IMR-90 (cell line): Measurements from ENCODE around the gene GGT6. TPM values are rescaled to one million over a fixed set of nuclear protein-coding genes. Genes with fewer than 3 reads are reported as not detected.

Experiments used
- ATAC-seq: fragments of 200-7000 bp; cut with Tn5 transposase; 2 replicates; pipeline ENCODE4 v1.9.1; 2020; ENCODE audit warnings: low read depth, mild to moderate bottlenecking, moderate library complexity
- BruUV-seq: library from RNA; stranded (reverse); fragments of 400-500 nt; replicated peaks from 2 replicates; lab custom pipeline; 2021; lab: Mats Ljungman, UMichigan
- CTCF ChIA-PET: fragments of 300-600 bp; formaldehyde crosslinking; extraction: SDS; loops from one replicate; lab custom pipeline; 2021; ENCODE audit warnings: antibody characterized with exemption; lab: Yijun Ruan, JAX
- POLR2A ChIA-PET: fragments of 300-600 bp; sonication (Branson Sonifier 250); formaldehyde crosslinking; loops from one replicate; lab custom pipeline; 2022; ENCODE audit warnings: antibody characterized with exemption; ENCODE audit not compliant: unreplicated experiment; lab: Charles Lee
- DNase-seq: peaks from one replicate; pipeline ENCODE4 v3.0.0; 2013
- H2AFZ ChIP-seq: replicated peaks from 2 replicates; pipeline ENCODE3; 2013; ENCODE audit warnings: low read length, mild to moderate bottlenecking; ENCODE audit not compliant: poor library complexity
- H2AK5ac ChIP-seq: 2 replicates; pipeline ENCODE4 v1.6.1; 2013; ENCODE audit warnings: low read depth, low read length, inconsistent platforms
- H2AK9ac ChIP-seq: replicated peaks from 2 replicates; pipeline ENCODE3; 2013; ENCODE audit warnings: mild to moderate bottlenecking, low read depth, low read length, moderate library complexity; ENCODE audit not compliant: poor library complexity
- H2BK120ac ChIP-seq: 2 replicates; pipeline ENCODE4 v1.6.1; 2013; ENCODE audit warnings: low read depth, low read length, inconsistent platforms
- H2BK15ac ChIP-seq: 3 replicates; pipeline ENCODE4 v1.6.1; 2013; ENCODE audit warnings: low read depth, low read length, inconsistent platforms
- H2BK20ac ChIP-seq: 2 replicates; pipeline ENCODE4 v1.6.1; 2013; ENCODE audit warnings: low read depth, mild to moderate bottlenecking, inconsistent platforms, low read length, moderate library complexity
- H2BK5ac ChIP-seq: 2 replicates; pipeline ENCODE4 v1.6.1; 2013; ENCODE audit warnings: mild to moderate bottlenecking, low read depth, low read length, inconsistent platforms; ENCODE audit not compliant: poor library complexity, severe bottlenecking
- H3K14ac ChIP-seq: replicated peaks from 2 replicates; pipeline ENCODE4 v1.6.1; 2013; ENCODE audit warnings: low read depth, low read length, inconsistent platforms
- H3K18ac ChIP-seq: 2 replicates; pipeline ENCODE4 v1.6.1; 2013; ENCODE audit warnings: low read depth, low read length, control low read depth
- H3K23ac ChIP-seq: 2 replicates; pipeline ENCODE4 v1.6.1; 2013; ENCODE audit warnings: low read depth, low read length, inconsistent platforms
- H3K27ac ChIP-seq: 2 replicates; pipeline ENCODE4 v1.5.1; 2013; ENCODE audit warnings: mild to moderate bottlenecking, control low read depth, low read length; ENCODE audit not compliant: insufficient read depth
- H3K27me3 ChIP-seq: 2 replicates; pipeline ENCODE4 v1.6.1; 2013; ENCODE audit warnings: low read length; ENCODE audit not compliant: control insufficient read depth, insufficient read depth
- H3K36me3 ChIP-seq: 2 replicates; pipeline ENCODE4 v1.6.1; 2013; ENCODE audit warnings: low read length, mixed read lengths; ENCODE audit not compliant: control insufficient read depth, insufficient read depth
- H3K4ac ChIP-seq: 2 replicates; pipeline ENCODE4 v1.6.1; 2013; ENCODE audit warnings: low read depth, low read length, inconsistent platforms
- H3K4me1 ChIP-seq: 2 replicates; pipeline ENCODE4 v1.6.1; 2013; ENCODE audit warnings: low read length, mixed read lengths; ENCODE audit not compliant: control insufficient read depth, insufficient read depth
- H3K4me2 ChIP-seq: 2 replicates; pipeline ENCODE4 v1.6.1; 2013; ENCODE audit warnings: low read depth, mild to moderate bottlenecking, control low read depth, low read length, moderate library complexity
- H3K4me3 ChIP-seq: 2 replicates; pipeline ENCODE4 v1.5.1; 2013; ENCODE audit warnings: low read depth, mild to moderate bottlenecking, control low read depth, low read length, moderate library complexity; ENCODE audit not compliant: insufficient read depth
- H3K56ac ChIP-seq: 2 replicates; pipeline ENCODE4 v1.6.1; 2013; ENCODE audit warnings: low read length, inconsistent platforms; ENCODE audit not compliant: insufficient read depth; ENCODE audit errors: extremely low read depth
- H3K79me1 ChIP-seq, 2 experiments: 2 replicates each; pipeline ENCODE4 v1.6.1; 2013; ENCODE audit warnings: low read length in 2 of 2, inconsistent platforms in 1 of 2, low read depth in 1 of 2
- H3K9ac ChIP-seq: 2 replicates; pipeline ENCODE4 v1.6.1; 2013; ENCODE audit warnings: low read depth, low read length, control low read depth
- H3K9me1 ChIP-seq: 2 replicates; pipeline ENCODE4 v1.6.1; 2013; ENCODE audit warnings: low read length, inconsistent platforms; ENCODE audit not compliant: insufficient read depth
- H3K9me3 ChIP-seq: 2 replicates; pipeline ENCODE4 v1.6.1; 2013; ENCODE audit warnings: low read length; ENCODE audit not compliant: control insufficient read depth, insufficient read depth
- H4K20me1 ChIP-seq: 2 replicates; pipeline ENCODE4 v1.6.1; 2013; ENCODE audit warnings: low read length, inconsistent platforms; ENCODE audit not compliant: insufficient read depth
- H4K5ac ChIP-seq: 2 replicates; pipeline ENCODE4 v1.6.1; 2013; ENCODE audit warnings: mild to moderate bottlenecking, low read depth, low read length, control low read depth
- H4K8ac ChIP-seq, 2 experiments: 2 replicates each; pipeline ENCODE4 v1.6.1; 2013; ENCODE audit warnings: low read depth in 2 of 2, low read length in 2 of 2, control low read depth in 1 of 2, inconsistent platforms in 1 of 2
- H4K91ac ChIP-seq: 2 replicates; pipeline ENCODE4 v1.6.1; 2013; ENCODE audit warnings: low read depth, low read length, inconsistent platforms; ENCODE audit not compliant: insufficient read depth
- CHD1 ChIP-seq: IDR thresholded peaks from 2 replicates; pipeline ENCODE4 v1.6.1; 2012; ENCODE audit warnings: low read depth, low read length, improper control_type of control experiment
- ELK1 ChIP-seq: fragments of 150-350 bp; IDR thresholded peaks from 2 replicates; pipeline ENCODE4 v1.6.1; 2016; ENCODE audit warnings: low read depth, mild to moderate bottlenecking, low read length, moderate library complexity, borderline replicate concordance
- MAFK ChIP-seq: IDR thresholded peaks from 2 replicates; pipeline ENCODE4 v1.6.1; 2012; ENCODE audit warnings: low read depth, low read length, improper control_type of control experiment
- MAZ ChIP-seq: IDR thresholded peaks from 2 replicates; pipeline ENCODE4 v1.6.1; 2012; ENCODE audit warnings: low read depth, mild to moderate bottlenecking, low read length, improper control_type of control experiment, moderate library complexity, borderline replicate concordance
- WGBS, 2 experiments: methylation state at CpG; one replicate each; pipeline versions ENCODE4 v1.1.5 to v1.1.7; 2013; ENCODE audit warnings: missing lambda C conversion rate in 2 of 2; ENCODE audit not compliant: insufficient read length in 1 of 2; ENCODE audit errors: extremely low coverage in 2 of 2; 5-methylcytosine and 5-hydroxymethylcytosine counted together
- dilution Hi-C: fragments of 300-500 bp; cut with HindIII; formaldehyde crosslinking; loops from one replicate; pipeline ENCODE4 v1.14.3; 2018; ENCODE audit warnings: low sequenced_read_pairs; ENCODE audit not compliant: unreplicated experiment
- in situ Hi-C: fragments of 300-500 bp; cut with MboI; formaldehyde crosslinking; loops from 3 replicates; pipeline ENCODE4 v1.14.3; 2019; ENCODE audit warnings: low sequenced_read_pairs, inconsistent platforms, mixed read lengths
- intact Hi-C: fragments of 100-400 bp; cut with micrococcal nuclease; formaldehyde crosslinking; loops from 2 replicates; pipeline ENCODE4 v1.10.0; 2022
- polyA plus RNA-seq, 3 experiments: library from polyadenylated mRNA; depleted of rRNA; stranded (reverse); fragments of >200 nt; gene quantifications; 2 replicates each; pipeline ENCODE4 v1.2.3, GENCODE V29; 2012; ENCODE audit warnings: low replicate concordance in 1 of 3
- total RNA-seq: library from RNA; depleted of rRNA; stranded (reverse); fragments of >200 nt; gene quantifications from 2 replicates; pipeline ENCODE4 v1.2.3, GENCODE V29; 2012

Gene GGT6
- total and polyA plus RNA-seq, 2 of the 4 experiments (the other 2 are of a cell fraction), result not detected

DNA sequence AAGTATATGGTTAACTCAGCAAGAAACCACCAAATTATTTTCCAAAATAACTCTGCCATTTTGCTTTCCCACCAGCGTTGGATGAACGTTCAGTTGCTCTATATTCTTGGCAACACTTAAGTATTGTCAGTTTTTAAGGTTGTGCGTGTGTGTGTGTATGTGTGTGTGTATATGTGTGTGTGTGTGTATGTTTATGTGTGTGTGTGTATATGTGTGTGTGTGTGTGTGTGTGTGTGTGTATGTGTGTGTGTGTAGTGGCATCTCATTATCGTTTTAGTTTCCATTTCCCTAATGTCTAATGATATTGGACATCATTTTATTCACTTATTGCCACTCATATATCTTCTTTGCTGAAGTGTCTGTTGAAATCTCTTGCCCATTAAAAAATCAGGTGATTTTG is 12.7 kb upstream of the GGT6 start:
- WGBS, 2 experiments, result 100% methylated on average over 1 of the region's 4 CpGs; no CpG with 5 or more reads in 1 of the 2 experiments

More for the DNA sequence above, 12.7 kb upstream of the GGT6 start:
- no peak for ATAC-seq
- Histone ChIP-seq H3K79me1 (no peaks in the 10 kb centered on the region), H2AK5ac (no peak overlapping the region), H2BK120ac (no peak overlapping the region), H3K9me3 (no peaks in the 10 kb centered on the region), H3K9me1 (no peaks in the 10 kb centered on the region), H3K23ac (no peak overlapping the region), H3K56ac (no peak overlapping the region), H3K9ac (no peak overlapping the region), H3K27me3 (peaks cover 42% of the 10 kb centered on the region), H4K8ac (no peak overlapping the region), H2BK15ac (no peak overlapping the region), H2BK5ac (peak overlapping the region; percentile 62), H2AFZ (no peak overlapping the region), H4K20me1 (no peaks in the 10 kb centered on the region), H3K36me3 (no peaks in the 10 kb centered on the region), H3K4me2 (no peak overlapping the region), H2AK9ac (no peak overlapping the region), H4K5ac (no peak overlapping the region), H3K4ac (no peak overlapping the region), H3K27ac (no peak overlapping the region), H3K14ac (no peak overlapping the region), H2BK20ac (no peak overlapping the region), H3K4me1 (peaks cover 1% of the 10 kb centered on the region; the same call in 1 of the 2 replicates), H3K18ac (no peak overlapping the region), H4K91ac (no peak overlapping the region), H3K4me3 (no peak overlapping the region)
- intact Hi-C loops, result no loop called here
- in situ Hi-C loops, result loop anchor here (10.0 kb wide), 1 partner anchor 312 kb away; no protein-coding TSS in a partner anchor
- ChIA-PET POLR2A (no interaction called here), CTCF (no interaction called here)
- no peak for DNase-seq
- BruUV-seq, result no TSS peak
- dilution Hi-C loops, result no loop called here
- TF ChIP-seq MAFK (no peak), ELK1 (no peak), CHD1 (no peak), MAZ (no peak)
